Gastroesophageal sphincter (tissue), 4 donors: ENCODE data around the gene HPCAL1. TPM values are rescaled to one million over a fixed set of nuclear protein-coding genes. Genes with fewer than 3 reads are reported as not detected.
"Not testable (repeated sequence)": the region's sequence is repeated elsewhere in the genome, so short reads cannot be mapped to it uniquely, and the experiment has no call there.

Experiments used
- ATAC-seq: fragments of 150-250 bp; one replicate; pipeline ENCODE4 v1.9.1; 2016; ENCODE audit warnings: mild to moderate bottlenecking, moderate library complexity
- H3K27ac ChIP-seq, 4 donors: fragments of 200-600 bp; sonication (generic) in 3 of 4; 1 replicate in 3 of 4; 2 replicates in 1 of 4; pipeline ENCODE4 v1.5.1; 2016 to 2019
- H3K27me3 ChIP-seq: fragments of 200-600 bp; sonication (generic); one replicate; pipeline ENCODE4 v1.5.1; 2019
- H3K36me3 ChIP-seq, 2 donors: fragments of 200-600 bp; sonication (generic); one replicate each; pipeline ENCODE4 v1.5.1; 2019; ENCODE audit warnings: control low read depth in 1 of 2
- H3K4me1 ChIP-seq, 3 donors: fragments of 200-600 bp; sonication (generic); 1 replicate in 2 of 3; 2 replicates in 1 of 3; pipeline ENCODE4 v1.5.1; 2016 to 2019; ENCODE audit warnings: control low read depth in 2 of 3
- H3K4me3 ChIP-seq, 2 donors: fragments of 200-600 bp; sonication (generic); one replicate each; pipeline ENCODE4 v1.5.1; 2019; ENCODE audit warnings: mild to moderate bottlenecking in 1 of 2, moderate library complexity in 1 of 2
- H3K9me3 ChIP-seq, 3 donors: fragments of 200-600 bp; sonication (generic); one replicate each; pipeline ENCODE4 v1.5.1; 2017 to 2019; ENCODE audit warnings: control low read depth in 2 of 3
- EP300 ChIP-seq: sonication (generic); formaldehyde crosslinking; IDR thresholded peaks from one replicate; pipeline ENCODE4 v1.6.1; 2017; ENCODE audit warnings: antibody characterized with exemption, mild to moderate bottlenecking
- POLR2A ChIP-seq, 2 donors: fragments of 450-650 bp; IDR thresholded peaks; one replicate each; pipeline ENCODE4 v1.6.1; 2017; ENCODE audit warnings: antibody characterized with exemption in 2 of 2, mild to moderate bottlenecking in 2 of 2, moderate library complexity in 1 of 2
- POLR2AphosphoS5 ChIP-seq: sonication (generic); formaldehyde crosslinking; IDR thresholded peaks from one replicate; pipeline ENCODE4 v1.6.1; 2017; ENCODE audit warnings: antibody characterized with exemption
- WGBS, 2 donors: methylation state at CpG; one replicate each; pipeline ENCODE4 v1.1.5; 2018; ENCODE audit warnings: low coverage in 1 of 2; 5-methylcytosine and 5-hydroxymethylcytosine counted together
- total RNA-seq, 4 donors: library from RNA; depleted of rRNA; stranded (reverse); fragments of >200 nt; gene quantifications; one replicate each; pipeline ENCODE4 v1.1.0, GENCODE V29; 2016
- TF ChIP-seq, protein P1 (sequence below), 4 experiments: fragments of 200-600 bp in 2 of 4; fragments of 450-650 bp in 2 of 4; sonication (generic) in 1 of 4; IDR thresholded peaks; one replicate each; pipeline ENCODE4 v1.5.1; 2017 to 2019; ENCODE audit warnings: antibody characterized with exemption in 4 of 4, mild to moderate bottlenecking in 2 of 4, moderate library complexity in 2 of 4

The HPCAL1 gene
- total RNA-seq, 4 donors from 2014 or later, result 17.0 to 42.1 (median 29.8) TPM

DNA sequence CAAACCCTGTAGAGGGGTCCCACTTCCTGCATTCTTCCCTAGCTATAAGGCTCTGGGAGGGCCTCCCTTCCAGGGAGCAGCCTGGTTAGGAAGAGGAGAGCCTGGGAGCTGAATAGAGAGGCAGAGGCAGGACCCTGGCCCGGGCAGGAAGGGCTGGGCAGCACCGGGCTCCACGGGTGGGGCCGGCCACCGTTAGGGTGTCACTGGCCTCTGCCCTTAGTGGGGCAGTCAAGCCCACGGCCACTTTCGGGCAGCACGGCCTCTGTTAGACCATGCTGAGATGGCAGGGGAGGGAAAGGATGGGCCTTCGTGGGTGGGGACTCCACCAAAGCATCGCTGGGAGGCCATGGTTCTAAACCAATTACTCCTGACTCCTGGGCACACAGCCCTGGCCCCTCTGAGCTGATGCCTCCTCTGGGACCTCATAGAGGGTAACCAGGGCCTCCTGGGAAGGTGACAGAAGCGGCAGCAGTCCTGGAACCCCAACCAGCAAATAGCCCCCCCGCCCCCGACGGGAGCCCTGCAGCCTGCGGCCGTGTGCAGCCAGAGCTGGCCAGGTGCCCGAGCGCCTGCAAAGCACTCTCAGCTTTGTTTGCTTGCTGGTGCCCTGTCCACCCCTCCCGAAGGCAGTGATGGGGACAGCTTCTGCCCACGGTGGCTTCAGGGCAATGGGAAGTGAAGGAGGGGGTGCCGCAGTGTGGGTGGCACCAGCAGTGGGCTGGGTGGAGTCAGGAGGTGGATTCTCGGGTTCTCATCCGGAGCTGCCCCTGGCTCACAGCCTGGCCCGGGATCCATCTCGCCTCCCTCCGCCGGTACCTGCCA lies 16.3 kb upstream of the HPCAL1 start:
- Histone ChIP-seq H3K27ac (peak overlapping the region in 3 of 4 donors; percentile 18 to 72 (median 69)), H3K4me1 (peaks cover 0 to 28% (median 17%) of the 10 kb centered on the region in 3 donors), H3K27me3 (no peaks in the 10 kb centered on the region), H3K36me3 (no peaks in the 10 kb centered on the region), H3K9me3 (no peaks in the 10 kb centered on the region), H3K4me3 (no peak overlapping the region)
- TF ChIP-seq EP300 (no peak), POLR2AphosphoS5 (no peak), POLR2A (IDR thresholded peaks at IDR 0.05) (no peak)
- TF ChIP-seq, protein P1, sequence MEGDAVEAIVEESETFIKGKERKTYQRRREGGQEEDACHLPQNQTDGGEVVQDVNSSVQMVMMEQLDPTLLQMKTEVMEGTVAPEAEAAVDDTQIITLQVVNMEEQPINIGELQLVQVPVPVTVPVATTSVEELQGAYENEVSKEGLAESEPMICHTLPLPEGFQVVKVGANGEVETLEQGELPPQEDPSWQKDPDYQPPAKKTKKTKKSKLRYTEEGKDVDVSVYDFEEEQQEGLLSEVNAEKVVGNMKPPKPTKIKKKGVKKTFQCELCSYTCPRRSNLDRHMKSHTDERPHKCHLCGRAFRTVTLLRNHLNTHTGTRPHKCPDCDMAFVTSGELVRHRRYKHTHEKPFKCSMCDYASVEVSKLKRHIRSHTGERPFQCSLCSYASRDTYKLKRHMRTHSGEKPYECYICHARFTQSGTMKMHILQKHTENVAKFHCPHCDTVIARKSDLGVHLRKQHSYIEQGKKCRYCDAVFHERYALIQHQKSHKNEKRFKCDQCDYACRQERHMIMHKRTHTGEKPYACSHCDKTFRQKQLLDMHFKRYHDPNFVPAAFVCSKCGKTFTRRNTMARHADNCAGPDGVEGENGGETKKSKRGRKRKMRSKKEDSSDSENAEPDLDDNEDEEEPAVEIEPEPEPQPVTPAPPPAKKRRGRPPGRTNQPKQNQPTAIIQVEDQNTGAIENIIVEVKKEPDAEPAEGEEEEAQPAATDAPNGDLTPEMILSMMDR (IDR thresholded peaks at IDR 0.05), result no peak
- WGBS, 2 donors, result 100% methylated on average over 1 of the region's 27 CpGs; no CpG with 5 or more reads in 1 of the 2 donors
- no peak for ATAC-seq

DNA sequence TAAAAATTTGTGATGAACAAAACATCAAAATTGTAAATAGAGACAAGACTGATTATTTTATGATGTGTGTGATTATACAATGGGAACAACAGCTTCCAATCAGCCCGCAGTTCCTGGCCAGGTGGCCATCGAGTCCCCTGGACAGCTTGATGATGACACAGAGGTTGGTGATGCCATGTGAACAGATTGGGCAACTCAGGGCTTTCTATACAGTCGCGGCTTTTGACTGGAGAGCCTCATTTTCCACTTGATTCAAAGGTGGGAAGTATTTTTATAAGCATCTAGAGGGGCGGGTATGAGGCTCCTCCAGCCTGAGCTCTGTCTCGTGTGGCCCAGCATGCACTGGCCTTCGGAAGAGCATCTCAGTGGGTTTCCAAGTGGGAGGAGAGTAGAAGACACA lies 14.9 kb upstream of the HPCAL1 start:
- TF ChIP-seq, protein P1 (IDR thresholded peaks at IDR 0.05), result no peak
- TF ChIP-seq EP300 (no peak), POLR2A (IDR thresholded peaks at IDR 0.05) (no peak), POLR2AphosphoS5 (no peak)
- ATAC-seq, result no peak
- Histone ChIP-seq H3K9me3 (no peaks in the 10 kb centered on the region), H3K27ac (no peak overlapping the region), H3K36me3 (no peaks in the 10 kb centered on the region), H3K4me3 (no peak overlapping the region), H3K27me3 (no peaks in the 10 kb centered on the region), H3K4me1 (peaks cover 0 to 28% (median 17%) of the 10 kb centered on the region in 3 donors)
- 91 to 95% methylated on average over 6 of the region's 7 CpGs for WGBS, 2 donors

DNA sequence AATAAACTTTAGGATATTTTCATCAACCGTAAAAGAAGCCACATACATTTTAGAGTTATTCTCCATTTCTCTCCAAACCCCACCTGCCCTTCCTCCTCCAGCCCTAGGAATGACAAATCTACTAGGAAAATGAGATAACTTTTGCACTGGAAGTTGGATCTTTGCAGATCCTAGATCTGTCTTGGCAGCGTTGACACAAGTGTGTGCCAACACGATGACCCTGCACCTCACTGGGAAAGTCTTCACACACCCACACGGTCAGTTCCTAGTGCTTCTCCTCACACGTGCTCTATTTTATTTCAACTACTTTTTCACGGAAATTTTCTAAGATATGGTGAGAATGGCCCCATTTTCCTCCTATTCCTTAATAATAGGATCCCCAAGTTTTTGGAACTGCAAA lies 14.1 kb upstream of the HPCAL1 start:
- Histone ChIP-seq H3K36me3 (no peaks in the 10 kb centered on the region), H3K4me1 (peaks cover 0 to 28% (median 17%) of the 10 kb centered on the region in 3 donors), H3K27ac (no peak overlapping the region), H3K9me3 (peaks cover 0 to 3% (median 0%) of the 10 kb centered on the region in 3 donors), H3K4me3 (no peak overlapping the region), H3K27me3 (no peaks in the 10 kb centered on the region)
- TF ChIP-seq POLR2A (IDR thresholded peaks at IDR 0.05) (no peak), EP300 (no peak), POLR2AphosphoS5 (no peak)
- TF ChIP-seq, protein P1 (IDR thresholded peaks at IDR 0.05), result no peak
- ATAC-seq, result no peak
- 70 to 81% methylated on average over 5 to 6 of the region's 6 CpGs for WGBS, 2 donors

DNA sequence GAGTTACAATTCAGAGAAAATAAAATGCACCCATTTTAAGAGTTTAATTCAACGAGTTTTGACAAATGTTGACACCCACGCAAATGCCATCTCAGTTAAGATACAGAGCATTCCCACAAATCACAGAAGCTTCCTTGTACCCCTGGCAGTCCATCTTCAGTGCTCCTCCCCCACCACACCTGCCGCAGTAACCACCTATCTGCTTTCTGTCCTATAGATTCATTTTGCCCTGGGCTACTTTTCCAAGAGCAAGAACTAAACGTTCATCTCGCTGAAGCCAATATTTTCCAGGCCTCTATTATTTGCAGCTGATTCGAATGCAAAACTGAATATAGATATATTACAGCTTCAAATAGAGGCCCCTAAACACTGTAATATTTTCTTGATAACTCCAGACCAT lies 13.4 kb upstream of the HPCAL1 start:
- Histone ChIP-seq H3K27ac (no peak overlapping the region), H3K27me3 (no peaks in the 10 kb centered on the region), H3K36me3 (no peaks in the 10 kb centered on the region), H3K9me3 (peaks cover 0 to 11% (median 0%) of the 10 kb centered on the region in 3 donors), H3K4me3 (no peak overlapping the region), H3K4me1 (peaks cover 0 to 28% (median 17%) of the 10 kb centered on the region in 3 donors)
- TF ChIP-seq EP300, result no peak
- TF ChIP-seq, protein P1 (IDR thresholded peaks at IDR 0.05), result no peak
- TF ChIP-seq POLR2A (IDR thresholded peaks at IDR 0.05), result no peak
- no peak for TF ChIP-seq POLR2AphosphoS5
- ATAC-seq, result no peak
- WGBS, 2 donors, result 92% methylated on average over 6 of the region's 6 CpGs; no CpG with 5 or more reads in 1 of the 2 donors

GRCh38 chr2:10289891-10290290 lies 12.8 kb upstream of the HPCAL1 start:
- Histone ChIP-seq H3K27ac (no peak overlapping the region), H3K27me3 (no peaks in the 10 kb centered on the region), H3K9me3 (peaks cover 0 to 16% (median 0%) of the 10 kb centered on the region in 3 donors), H3K36me3 (no peaks in the 10 kb centered on the region), H3K4me3 (no peak overlapping the region), H3K4me1 (peaks cover 0 to 24% (median 14%) of the 10 kb centered on the region in 3 donors)
- TF ChIP-seq, protein P1 (IDR thresholded peaks at IDR 0.05), result no peak
- no peak for TF ChIP-seq POLR2A (IDR thresholded peaks at IDR 0.05)
- TF ChIP-seq EP300, result no peak
- no peak for TF ChIP-seq POLR2AphosphoS5
- ATAC-seq, result no peak
- WGBS, 2 donors, result 90% methylated on average over 7 of the region's 11 CpGs; no CpG with 5 or more reads in 1 of the 2 donors

DNA sequence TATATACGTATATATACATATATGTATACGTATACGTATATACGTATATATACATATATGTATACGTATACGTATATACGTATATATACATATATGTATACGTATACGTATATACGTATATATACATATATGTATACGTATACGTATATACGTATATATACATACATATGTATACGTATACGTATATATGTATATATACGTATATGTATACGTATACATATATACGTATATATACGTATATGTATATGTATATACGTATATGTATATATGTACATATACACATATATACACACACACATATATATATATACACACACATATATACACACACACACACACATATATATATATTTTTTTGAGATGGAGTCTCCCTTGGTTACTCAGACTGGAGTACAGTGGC lies 11.3 kb upstream of the HPCAL1 start:
- not testable (repeated sequence) for H3K36me3 ChIP-seq, H3K4me3 ChIP-seq, ATAC-seq, H3K27ac ChIP-seq, H3K27me3 ChIP-seq, H3K4me1 ChIP-seq
- whole genome bisulfite sequencing, 2 donors, result 42 to 57% methylated on average over 2 to 7 of the region's 20 CpGs
- peaks cover 0 to 19% (median 0%) of the 10 kb centered on the region in 3 donors for H3K9me3 ChIP-seq
